Stimulated activated naive CD8-positive, alpha-beta T cell treated with anti-CD3 and anti-CD28 coated beads, Interleukin-15, amount 100 ng/mL, for 72 hours (primary cell): ENCODE data around the gene LTB.
A peak's percentile ranks its signal among the peaks of the same experiment; 100 is the strongest.

Experiments used
- ATAC-seq: fragments of 150-1000 bp; cut with Tn5 transposase; 2 replicates; pipeline ENCODE4 v1.10.0; 2021; ENCODE audit warnings: mild to moderate bottlenecking, moderate library complexity
- DNase-seq, 2 donors: peaks; one replicate each; pipeline ENCODE4 v3.0.0; 2021 to 2022
- H3K27ac Mint-ChIP-seq, 2 donors: one replicate each; pipeline ENCODE4 v1.8.0; 2022; ENCODE audit warnings: mild to moderate bottlenecking in 2 of 2, mixed read lengths in 2 of 2, moderate library complexity in 2 of 2
- H3K27me3 Mint-ChIP-seq: one replicate; pipeline ENCODE4 v1.8.0; 2022; ENCODE audit warnings: mixed read lengths
- H3K4me1 Mint-ChIP-seq: one replicate; pipeline ENCODE4 v1.8.0; 2022; ENCODE audit warnings: mild to moderate bottlenecking, mixed read lengths
- H3K4me3 Mint-ChIP-seq, 2 donors: one replicate each; pipeline ENCODE4 v1.8.0; 2022; ENCODE audit warnings: mild to moderate bottlenecking in 2 of 2, mixed read lengths in 2 of 2, moderate library complexity in 1 of 2
- H3K9me3 Mint-ChIP-seq, 2 donors: one replicate each; pipeline ENCODE4 v1.8.0; 2022; ENCODE audit warnings: mixed read lengths in 2 of 2

LTB gene

DNA sequence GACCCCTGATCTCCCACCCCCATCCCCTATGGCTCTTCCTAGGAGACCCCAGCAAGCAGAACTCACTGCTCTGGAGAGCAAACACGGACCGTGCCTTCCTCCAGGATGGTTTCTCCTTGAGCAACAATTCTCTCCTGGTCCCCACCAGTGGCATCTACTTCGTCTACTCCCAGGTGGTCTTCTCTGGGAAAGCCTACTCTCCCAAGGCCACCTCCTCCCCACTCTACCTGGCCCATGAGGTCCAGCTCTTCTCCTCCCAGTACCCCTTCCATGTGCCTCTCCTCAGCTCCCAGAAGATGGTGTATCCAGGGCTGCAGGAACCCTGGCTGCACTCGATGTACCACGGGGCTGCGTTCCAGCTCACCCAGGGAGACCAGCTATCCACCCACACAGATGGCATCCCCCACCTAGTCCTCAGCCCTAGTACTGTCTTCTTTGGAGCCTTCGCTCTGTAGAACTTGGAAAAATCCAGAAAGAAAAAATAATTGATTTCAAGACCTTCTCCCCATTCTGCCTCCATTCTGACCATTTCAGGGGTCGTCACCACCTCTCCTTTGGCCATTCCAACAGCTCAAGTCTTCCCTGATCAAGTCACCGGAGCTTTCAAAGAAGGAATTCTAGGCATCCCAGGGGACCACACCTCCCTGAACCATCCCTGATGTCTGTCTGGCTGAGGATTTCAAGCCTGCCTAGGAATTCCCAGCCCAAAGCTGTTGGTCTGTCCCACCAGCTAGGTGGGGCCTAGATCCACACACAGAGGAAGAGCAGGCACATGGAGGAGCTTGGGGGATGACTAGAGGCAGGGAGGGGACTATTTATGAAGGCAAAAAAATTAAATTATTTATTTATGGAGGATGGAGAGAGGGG, 8.8 kb downstream of the LTB start:
- no peak for ATAC-seq
- H3K27me3 Mint-ChIP-seq, result no peaks in the 10 kb centered on the region
- peaks cover 91% of the 10 kb centered on the region for H3K4me1 Mint-ChIP-seq
- H3K27ac Mint-ChIP-seq, result peak overlapping the region; percentile 6 to 98
- DNase-seq, result no peak
- H3K4me3 Mint-ChIP-seq, result peak overlapping the region; percentile 86 to 97
- no peaks in the 10 kb centered on the region for H3K9me3 Mint-ChIP-seq

GRCh38 chr6:31572041-31572911, 9.9 kb downstream of the LTB start, which contains the start of gene LTA:
TSS of gene LTA (plus strand) at chr6:31572289. CDS start at chr6:31572743, 454 bp downstream.
- DNase-seq (peak; percentile 78 to 84), ATAC-seq (peak; percentile 73)
- H3K9me3 Mint-ChIP-seq, result no peaks in the 10 kb centered on the region
- no peaks in the 10 kb centered on the region for H3K27me3 Mint-ChIP-seq
- H3K4me3 Mint-ChIP-seq, result peak within 1 kb of the TSS; percentile 86 to 97
- H3K4me1 Mint-ChIP-seq, result peaks cover 95% of the 10 kb centered on the region
- peak within 1 kb of the TSS; percentile 66 to 98 for H3K27ac Mint-ChIP-seq

GRCh38 chr6:31569861-31570536, 12.2 kb downstream of the LTB start:
- H3K9me3 Mint-ChIP-seq, result no peaks in the 10 kb centered on the region
- no peak for ATAC-seq
- peaks cover 88% of the 10 kb centered on the region for H3K4me1 Mint-ChIP-seq
- no peak for DNase-seq
- no peak overlapping the region for H3K27ac Mint-ChIP-seq
- no peak overlapping the region for H3K4me3 Mint-ChIP-seq
- H3K27me3 Mint-ChIP-seq, result no peaks in the 10 kb centered on the region

DNA sequence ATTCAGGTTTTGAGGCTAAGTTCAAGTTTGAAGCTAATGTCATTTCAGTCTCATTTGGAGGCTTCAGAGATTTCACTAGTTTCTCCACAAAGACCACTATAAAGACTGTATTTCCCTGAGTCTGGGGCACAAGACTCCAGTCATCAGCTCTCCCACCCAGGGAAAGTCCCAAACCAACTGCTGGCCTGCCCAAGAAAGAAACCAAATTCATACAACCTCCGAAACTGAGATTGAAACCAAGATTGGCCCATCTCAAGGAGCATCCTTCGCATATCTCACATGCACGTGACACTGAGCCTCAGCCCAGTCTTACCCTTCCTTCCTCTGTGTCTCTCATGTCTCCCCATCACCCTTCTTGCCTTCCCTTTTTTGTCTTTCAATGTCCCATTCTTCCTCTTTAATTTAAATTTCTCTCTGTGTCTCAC, 13.7 kb downstream of the LTB start:
- peak; percentile 80 to 88 for DNase-seq

GRCh38 chr6:31567531-31568370, 14.5 kb downstream of the LTB start:
- DNase-seq, result peak in 1 of 2 donors; percentile 32

More for the DNA sequence above, 13.7 kb downstream of the LTB start:
- Mint-ChIP-seq H3K9me3 (no peaks in the 10 kb centered on the region), H3K4me3 (peak overlapping the region; percentile 9 to 22), H3K27ac (peak overlapping the region in 1 of 2 donors; percentile 15), H3K27me3 (no peaks in the 10 kb centered on the region), H3K4me1 (peaks cover 86% of the 10 kb centered on the region)
- ATAC-seq, result peak; percentile 80

DNA sequence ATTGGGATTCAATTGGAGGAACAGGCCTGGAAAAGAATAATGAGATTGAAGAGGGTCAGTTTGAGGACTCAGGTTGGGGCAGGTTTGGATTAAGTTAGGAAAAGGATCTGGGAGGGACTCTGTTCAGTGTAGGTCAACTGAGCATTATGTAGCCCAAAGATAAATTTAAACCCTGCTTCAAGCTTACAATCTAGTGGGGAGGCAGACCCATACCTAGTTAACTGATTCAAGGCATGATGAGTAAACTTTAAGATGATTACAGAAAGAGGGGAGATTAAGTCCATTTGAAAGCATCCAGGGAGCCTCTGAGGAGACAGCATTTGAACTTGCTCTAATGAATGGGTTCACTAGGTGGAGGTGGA, 21.5 kb downstream of the LTB start:
- no peak for ATAC-seq
- Mint-ChIP-seq H3K27me3 (no peaks in the 10 kb centered on the region), H3K27ac (peak overlapping the region in 1 of 2 donors; percentile 85), H3K4me3 (peak overlapping the region; percentile 72 to 73), H3K4me1 (peaks cover 96% of the 10 kb centered on the region), H3K9me3 (no peaks in the 10 kb centered on the region)
- DNase-seq, result no peak

More at GRCh38 chr6:31567531-31568370, 14.5 kb downstream of the LTB start:
- peak; percentile 35 for ATAC-seq
- Mint-ChIP-seq H3K9me3 (no peaks in the 10 kb centered on the region), H3K27me3 (no peaks in the 10 kb centered on the region), H3K4me3 (peak overlapping the region; percentile 55 to 66), H3K27ac (peak overlapping the region; percentile 12 to 21), H3K4me1 (peaks cover 86% of the 10 kb centered on the region)

DNA sequence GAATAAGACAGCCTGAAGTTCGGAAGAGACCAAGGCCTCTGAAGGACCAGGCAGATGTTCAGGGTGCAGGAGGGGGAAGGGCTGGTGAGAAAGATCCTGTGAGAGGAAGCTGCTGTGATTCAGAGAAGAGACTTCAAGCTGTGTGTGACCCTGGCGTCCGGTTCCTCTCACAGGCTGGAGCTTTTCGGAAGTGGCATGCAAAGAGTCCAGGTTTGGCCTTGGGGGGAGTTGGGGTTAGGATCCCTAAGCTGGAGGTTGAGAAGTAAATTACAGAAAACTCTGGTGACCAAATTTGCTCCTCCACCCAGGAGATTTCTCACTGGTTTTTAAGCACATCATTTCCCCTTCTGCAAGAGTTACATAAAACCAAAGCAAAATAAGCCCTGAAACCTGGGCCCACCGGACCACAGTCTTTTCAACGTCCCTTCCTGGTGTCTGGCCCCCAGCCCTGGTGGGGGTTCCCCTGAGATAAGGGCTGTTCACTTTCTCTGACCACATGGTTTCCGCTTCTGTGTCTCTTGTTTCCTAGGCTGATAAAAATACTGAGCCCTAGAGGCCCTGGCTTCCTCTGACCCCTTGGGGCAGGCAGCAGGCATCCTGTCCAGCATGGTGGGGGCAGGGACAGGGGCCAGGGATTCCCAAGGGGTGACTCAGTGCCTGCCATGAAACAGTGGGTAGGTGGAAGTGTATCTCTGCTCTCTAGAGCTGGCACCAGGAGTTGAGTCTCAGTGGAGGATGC, 22.1 kb downstream of the LTB start:
- DNase-seq (peak; percentile 47 to 79), ATAC-seq (peak; percentile 81)
- no peaks in the 10 kb centered on the region for H3K27me3 Mint-ChIP-seq
- H3K4me3 Mint-ChIP-seq, result peak overlapping the region; percentile 72 to 73
- no peaks in the 10 kb centered on the region for H3K9me3 Mint-ChIP-seq
- peaks cover 91% of the 10 kb centered on the region for H3K4me1 Mint-ChIP-seq
- H3K27ac Mint-ChIP-seq, result peak overlapping the region in 1 of 2 donors; percentile 89

- peaks cover 90% of the 10 kb centered on the region for H3K4me1 Mint-ChIP-seq
- H3K9me3 Mint-ChIP-seq, result no peaks in the 10 kb centered on the region
- ATAC-seq, result peak; percentile 48
- peak overlapping the region; percentile 89 to 94 for H3K27ac Mint-ChIP-seq
- peak overlapping the region; percentile 72 to 73 for H3K4me3 Mint-ChIP-seq
- H3K27me3 Mint-ChIP-seq, result no peaks in the 10 kb centered on the region
- DNase-seq, result no peak
These were observed 22.6 kb downstream of the LTB start for GRCh38 chr6:31559606-31559957.

DNA sequence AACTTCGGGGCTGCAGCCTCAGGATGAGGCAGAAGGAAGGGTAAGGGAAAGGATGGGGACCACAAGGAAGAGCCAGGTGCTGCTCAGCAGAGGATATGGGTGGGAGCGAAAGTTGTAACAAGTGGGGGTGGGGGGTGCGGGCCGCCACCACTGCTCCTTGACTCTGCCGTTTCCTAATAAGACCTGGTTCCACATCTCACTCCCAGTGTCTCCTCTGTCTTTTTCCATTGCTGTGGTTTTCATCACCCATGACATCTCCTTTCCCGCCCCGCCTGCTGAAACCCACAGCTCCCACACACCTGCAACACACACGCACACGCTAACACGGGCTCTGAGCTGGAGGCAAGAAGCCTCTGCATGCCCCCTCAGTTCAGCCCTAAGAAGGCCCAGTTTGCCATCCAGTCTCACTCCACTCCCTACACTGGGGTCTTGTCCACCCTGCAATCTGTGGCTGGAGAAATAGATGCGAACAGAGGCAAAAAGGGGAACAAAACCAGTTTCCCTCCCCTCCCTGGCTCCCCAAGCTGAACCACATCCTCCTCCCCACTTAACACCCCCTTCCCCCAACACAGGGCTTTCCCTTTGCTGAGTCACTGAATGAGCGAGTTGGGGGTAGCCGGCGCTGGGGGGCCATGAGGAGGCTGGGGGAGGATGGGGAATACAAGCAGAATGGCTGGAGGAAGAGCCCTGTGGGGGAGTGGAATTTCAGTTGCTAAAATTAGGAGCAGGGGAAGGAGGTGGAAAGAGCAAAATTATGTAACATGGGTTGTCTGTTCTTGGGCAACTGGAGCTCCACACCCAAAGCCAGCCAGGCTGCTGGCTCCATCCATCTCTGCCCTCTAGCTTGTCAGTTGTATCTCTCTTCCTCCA, 23.4 kb downstream of the LTB start:
- H3K27ac Mint-ChIP-seq, result peak overlapping the region; percentile 89 to 94
- H3K27me3 Mint-ChIP-seq, result no peaks in the 10 kb centered on the region
- no peaks in the 10 kb centered on the region for H3K9me3 Mint-ChIP-seq
- DNase-seq (peak; percentile 56 to 64), ATAC-seq (peak; percentile 62)
- H3K4me1 Mint-ChIP-seq, result peaks cover 92% of the 10 kb centered on the region
- peak overlapping the region; percentile 72 to 73 for H3K4me3 Mint-ChIP-seq

- DNase-seq (no peak), ATAC-seq (no peak)
These were observed 24.0 kb downstream of the LTB start for GRCh38 chr6:31558318-31558625.

GRCh38 chr6:31557443-31558317, 24.5 kb downstream of the LTB start:
- DNase-seq, result no peak
- Mint-ChIP-seq H3K4me1 (peaks cover 80% of the 10 kb centered on the region), H3K27ac (peak overlapping the region in 1 of 2 donors; percentile 94), H3K4me3 (peak overlapping the region; percentile 72 to 73), H3K9me3 (no peaks in the 10 kb centered on the region), H3K27me3 (no peaks in the 10 kb centered on the region)
- no peak for ATAC-seq

More at GRCh38 chr6:31558318-31558625, 24.0 kb downstream of the LTB start:
- H3K4me1 Mint-ChIP-seq, result peaks cover 86% of the 10 kb centered on the region
- H3K4me3 Mint-ChIP-seq, result peak overlapping the region; percentile 72 to 73
- no peaks in the 10 kb centered on the region for H3K27me3 Mint-ChIP-seq
- H3K27ac Mint-ChIP-seq, result peak overlapping the region; percentile 89 to 94
- no peaks in the 10 kb centered on the region for H3K9me3 Mint-ChIP-seq

DNA sequence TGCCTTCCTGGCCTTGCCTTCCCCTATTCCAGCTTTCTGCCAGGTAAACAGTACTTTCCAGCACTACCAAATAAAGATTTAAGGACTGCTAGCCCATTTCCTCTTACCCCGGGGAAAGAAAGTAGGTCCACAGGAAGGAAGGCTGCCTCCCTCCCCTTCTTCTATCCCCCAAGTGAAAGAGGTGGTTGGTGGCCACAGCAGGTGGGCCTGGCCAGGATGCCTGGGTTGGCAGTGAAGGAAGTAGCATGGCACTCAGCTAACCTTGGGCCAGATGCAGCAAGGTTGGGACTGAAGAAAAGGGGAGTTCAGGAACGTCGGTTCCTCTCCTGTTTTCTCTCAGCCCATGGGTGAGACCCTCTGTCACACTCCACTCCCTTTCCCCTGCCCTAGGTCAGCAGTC, 25.9 kb downstream of the LTB start:
- ATAC-seq (no peak), DNase-seq (no peak)
- no peaks in the 10 kb centered on the region for H3K27me3 Mint-ChIP-seq
- peak overlapping the region; percentile 18 to 44 for H3K4me3 Mint-ChIP-seq
- no peak overlapping the region for H3K27ac Mint-ChIP-seq
- peaks cover 79% of the 10 kb centered on the region for H3K4me1 Mint-ChIP-seq
- no peaks in the 10 kb centered on the region for H3K9me3 Mint-ChIP-seq
